SU-DHL-6 (cell line): ENCODE data around the gene OR6J1.

ENCODE experiments used
- H2AFZ ChIP-seq: fragments of 200-600 bp; sonication (generic); 2 replicates; pipeline ENCODE4 v1.6.1; 2014; ENCODE audit warnings: low read depth, mild to moderate bottlenecking, moderate library complexity, mixed read lengths, antibody characterized with exemption, low read length; ENCODE audit not compliant: severe bottlenecking
- H3F3A ChIP-seq: fragments of 200-600 bp; shearing (Covaris generic); 2 replicates; pipeline ENCODE4 v1.6.0; 2016; ENCODE audit warnings: antibody characterized with exemption, mild to moderate bottlenecking; ENCODE audit not compliant: insufficient read depth
- H3K27ac ChIP-seq: fragments of 200-600 bp; sonication (generic); 2 replicates; pipeline ENCODE4 v1.5.1; 2016; ENCODE audit warnings: low read depth, mild to moderate bottlenecking, low read length, moderate library complexity, mixed read lengths
- H3K27me3 ChIP-seq: fragments of 200-600 bp; sonication (generic), shearing (Covaris generic); 2 replicates; pipeline ENCODE4 v1.6.0; 2014; ENCODE audit warnings: mild to moderate bottlenecking, low read length
- H3K36me3 ChIP-seq: fragments of 200-600 bp; sonication (generic); 2 replicates; pipeline ENCODE4 v1.6.1; 2014; ENCODE audit warnings: mild to moderate bottlenecking, low read length, mixed read lengths
- H3K4me2 ChIP-seq: fragments of 300-600, 200-600 bp; shearing (Covaris generic), sonication (generic); 2 replicates; pipeline ENCODE4 v1.6.0; 2014; ENCODE audit warnings: low read length, low read depth, mild to moderate bottlenecking; ENCODE audit not compliant: poor library complexity, severe bottlenecking
- H3K4me3 ChIP-seq: fragments of 200-600 bp; sonication (generic); 2 replicates; pipeline ENCODE4 v1.5.1; 2014; ENCODE audit warnings: antibody characterized with exemption, low read length, mild to moderate bottlenecking, mixed read lengths; ENCODE audit not compliant: insufficient read depth, poor library complexity, severe bottlenecking
- H3K79me2 ChIP-seq: fragments of 200-600 bp; sonication (generic); 2 replicates; pipeline ENCODE4 v1.6.1; 2014; ENCODE audit warnings: mild to moderate bottlenecking, low read length, moderate library complexity; ENCODE audit not compliant: insufficient read depth
- H3K9ac ChIP-seq: fragments of 200-600 bp; sonication (generic); 2 replicates; pipeline ENCODE4 v1.7.0; 2014; ENCODE audit warnings: mild to moderate bottlenecking, low read length
- H3K9me2 ChIP-seq: fragments of 200-600 bp; sonication (generic); replicated peaks from 2 replicates; pipeline ENCODE4 v1.6.1; 2014; ENCODE audit warnings: low read length; ENCODE audit not compliant: insufficient read depth
- H3K9me3 ChIP-seq: fragments of 200-600 bp; sonication (generic); 2 replicates; pipeline ENCODE4 v1.6.1; 2014; ENCODE audit warnings: low read length, mixed read lengths; ENCODE audit not compliant: insufficient read depth
- H4K20me1 ChIP-seq: fragments of 200-600 bp; sonication (generic); 2 replicates; pipeline ENCODE4 v1.6.1; 2014; ENCODE audit warnings: low read depth, mild to moderate bottlenecking, antibody characterized with exemption, low read length, moderate library complexity, mixed read lengths
- EZH2phosphoT487 ChIP-seq: fragments of 200-600 bp; sonication (generic), shearing (Covaris generic); conservative IDR thresholded peaks from 2 replicates; pipeline ENCODE4 v1.6.1; 2018; ENCODE audit warnings: mild to moderate bottlenecking, antibody characterized with exemption, low read length, moderate library complexity, mixed read lengths
- TF ChIP-seq, protein P1 (sequence below): fragments of 200-600 bp; sonication (generic); IDR thresholded peaks from one replicate; pipeline ENCODE4 v1.5.1; 2017; ENCODE audit warnings: antibody characterized with exemption, mild to moderate bottlenecking, low read length, moderate library complexity; ENCODE audit not compliant: insufficient read depth, poor library complexity, severe bottlenecking

Gene OR6J1

DNA sequence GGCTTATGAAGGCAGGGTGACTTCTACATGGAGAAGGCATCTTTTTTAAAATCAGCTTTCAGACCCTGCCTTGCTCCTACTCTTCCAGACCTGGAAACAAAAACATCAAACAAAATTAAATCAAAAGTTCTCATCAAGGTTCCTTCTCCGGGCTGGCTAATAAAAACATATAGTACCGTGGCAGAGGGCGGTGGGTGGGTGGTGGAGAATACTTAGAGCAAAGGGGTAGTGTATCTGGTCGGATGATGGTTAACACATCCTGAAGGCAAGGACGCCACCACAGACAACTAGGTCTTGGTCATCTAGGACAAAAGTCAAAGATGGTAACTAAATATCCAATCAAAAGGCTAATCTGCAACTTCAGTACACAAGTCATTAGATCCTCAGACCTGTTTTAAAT lies 56.9 kb downstream of the OR6J1 start:
- no peaks in the 10 kb centered on the region for H3K27me3 ChIP-seq
- no peak overlapping the region for H3K4me3 ChIP-seq
- H3K9me3 ChIP-seq = no peaks in the 10 kb centered on the region
- TF ChIP-seq EZH2phosphoT487 = no peak
- TF ChIP-seq, protein P1, sequence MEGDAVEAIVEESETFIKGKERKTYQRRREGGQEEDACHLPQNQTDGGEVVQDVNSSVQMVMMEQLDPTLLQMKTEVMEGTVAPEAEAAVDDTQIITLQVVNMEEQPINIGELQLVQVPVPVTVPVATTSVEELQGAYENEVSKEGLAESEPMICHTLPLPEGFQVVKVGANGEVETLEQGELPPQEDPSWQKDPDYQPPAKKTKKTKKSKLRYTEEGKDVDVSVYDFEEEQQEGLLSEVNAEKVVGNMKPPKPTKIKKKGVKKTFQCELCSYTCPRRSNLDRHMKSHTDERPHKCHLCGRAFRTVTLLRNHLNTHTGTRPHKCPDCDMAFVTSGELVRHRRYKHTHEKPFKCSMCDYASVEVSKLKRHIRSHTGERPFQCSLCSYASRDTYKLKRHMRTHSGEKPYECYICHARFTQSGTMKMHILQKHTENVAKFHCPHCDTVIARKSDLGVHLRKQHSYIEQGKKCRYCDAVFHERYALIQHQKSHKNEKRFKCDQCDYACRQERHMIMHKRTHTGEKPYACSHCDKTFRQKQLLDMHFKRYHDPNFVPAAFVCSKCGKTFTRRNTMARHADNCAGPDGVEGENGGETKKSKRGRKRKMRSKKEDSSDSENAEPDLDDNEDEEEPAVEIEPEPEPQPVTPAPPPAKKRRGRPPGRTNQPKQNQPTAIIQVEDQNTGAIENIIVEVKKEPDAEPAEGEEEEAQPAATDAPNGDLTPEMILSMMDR = no peak
- peaks cover 5% of the 10 kb centered on the region; the same call in 1 of the 2 replicates for H3F3A ChIP-seq
- H3K9ac ChIP-seq = no peak overlapping the region
- no peaks in the 10 kb centered on the region for H4K20me1 ChIP-seq
- H3K79me2 ChIP-seq = peaks cover 61% of the 10 kb centered on the region
- H3K9me2 ChIP-seq = no peaks in the 10 kb centered on the region
- H3K4me2 ChIP-seq = peak overlapping the region; percentile 96
- H3K27ac ChIP-seq = no peak overlapping the region
- H2AFZ ChIP-seq = no peak overlapping the region
- peaks cover 2% of the 10 kb centered on the region; the same call in 1 of the 2 replicates for H3K36me3 ChIP-seq

DNA sequence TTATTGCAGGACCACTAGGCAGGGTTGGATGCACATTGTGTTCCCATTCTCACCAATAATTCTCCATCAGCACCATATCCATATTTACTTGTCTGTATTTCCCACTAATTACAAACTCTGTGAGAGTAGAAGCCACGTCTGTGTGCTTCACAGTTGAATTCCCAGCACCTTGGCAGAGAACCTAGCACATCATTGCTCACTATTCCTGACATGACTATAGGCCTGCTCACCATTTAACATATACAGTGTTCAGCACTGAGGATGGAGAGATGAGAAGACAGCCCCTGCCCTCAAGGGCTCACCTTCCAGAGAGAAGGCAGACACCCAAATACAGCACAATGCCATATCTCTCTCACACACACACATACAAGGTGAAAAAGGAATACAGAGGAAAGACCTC lies 60.2 kb downstream of the OR6J1 start:
- Histone ChIP-seq H3K9me3 (no peaks in the 10 kb centered on the region), H3K4me3 (no peak overlapping the region), H3K9me2 (no peaks in the 10 kb centered on the region), H3K27me3 (no peaks in the 10 kb centered on the region), H3K79me2 (peaks cover 80% of the 10 kb centered on the region), H3K4me2 (no peak overlapping the region), H3F3A (peaks cover 5% of the 10 kb centered on the region; the same call in 1 of the 2 replicates), H3K9ac (no peak overlapping the region), H4K20me1 (no peaks in the 10 kb centered on the region), H2AFZ (no peak overlapping the region), H3K36me3 (peaks cover 2% of the 10 kb centered on the region; the same call in 1 of the 2 replicates), H3K27ac (no peak overlapping the region)
- TF ChIP-seq EZH2phosphoT487 = no peak
- TF ChIP-seq, protein P1 = no peak
